SJSA1 (cell line): ENCODE results near the gene ARID5B. TPM values are rescaled to one million over a fixed set of nuclear protein-coding genes. Genes with fewer than 3 reads are reported as not detected.
"Not testable (repeated sequence)": the region's sequence is repeated elsewhere in the genome, so short reads cannot be mapped to it uniquely, and the experiment has no call there.

Experiments
- DNase-seq, 2 experiments: peaks; one replicate each; pipeline ENCODE4 v3.0.0-alpha.2; 2015 to 2020; ENCODE audit warnings: low spot score in 2 of 2, low read depth in 1 of 2
- H3K27ac ChIP-seq: fragments of 250-450 bp; sonication (Bioruptor Pico); 2 replicates; pipeline ENCODE4 v1.5.1; 2020; ENCODE audit warnings: mild to moderate bottlenecking, moderate library complexity
- H3K27me3 ChIP-seq: fragments of 250-450 bp; sonication (Bioruptor Pico); replicated peaks from 2 replicates; pipeline ENCODE4 v1.5.1; 2020; ENCODE audit warnings: mild to moderate bottlenecking, moderate library complexity
- H3K36me3 ChIP-seq: fragments of 250-450 bp; sonication (Bioruptor Pico); 2 replicates; pipeline ENCODE4 v1.5.1; 2020; ENCODE audit warnings: mild to moderate bottlenecking
- H3K4me1 ChIP-seq: fragments of 250-450 bp; sonication (Bioruptor Pico); replicated peaks from 2 replicates; pipeline ENCODE4 v1.6.1; 2021; ENCODE audit warnings: mild to moderate bottlenecking
- H3K4me3 ChIP-seq: fragments of 250-450 bp; sonication (Bioruptor Pico); 2 replicates; pipeline ENCODE4 v1.5.1; 2020; ENCODE audit warnings: mild to moderate bottlenecking
- H3K9me3 ChIP-seq: fragments of 250-450 bp; sonication (Bioruptor Pico); replicated peaks from 2 replicates; pipeline ENCODE4 v1.5.1; 2020; ENCODE audit warnings: mild to moderate bottlenecking
- total RNA-seq: library from RNA; depleted of rRNA; stranded (reverse); fragments of >200 nt; shearing (Covaris generic); gene quantifications from 2 replicates; pipeline ENCODE4 v1.2.3, GENCODE V29; 2014; rRNA removed

The ARID5B gene
- total RNA-seq: 15.5 and 34.0 TPM in 2 replicates

GRCh38 chr10:61900829-61901792 lies at the start of gene ARID5B:
Gene ARID5B, plus strand, starts transcription at chr10:61901699. Its CDS starts 11 bp downstream, at chr10:61901710.
- Histone ChIP-seq H3K4me1 (peaks cover 37% of the 10 kb centered on the region), H3K4me3 (peak within 1 kb of the TSS; percentile 74), H3K9me3 (0 out of 2 replicates have a peak, but pooled peaks cover 3% of the 10 kb centered on the region), H3K27ac (peak within 1 kb of the TSS; percentile 93), H3K36me3 (peaks cover 4% of the 10 kb centered on the region), H3K27me3 (no peaks in the 10 kb centered on the region)
- DNase-seq: peak; percentile 51 to 77

GRCh38 chr10:61852261-61852660 lies 49.2 kb upstream of the ARID5B start:
- Histone ChIP-seq H3K4me3 (no peak overlapping the region), H3K4me1 (peaks cover 3% of the 10 kb centered on the region; the same call in 1 of the 2 replicates), H3K9me3 (no peaks in the 10 kb centered on the region), H3K27ac (no peak overlapping the region), H3K36me3 (no peaks in the 10 kb centered on the region; the same call in 1 of the 2 replicates), H3K27me3 (no peaks in the 10 kb centered on the region)
- DNase-seq: no peak

GRCh38 chr10:61855771-61856170 lies 45.7 kb upstream of the ARID5B start:
- Histone ChIP-seq H3K9me3 (no peaks in the 10 kb centered on the region), H3K27me3 (no peaks in the 10 kb centered on the region), H3K4me3 (no peak overlapping the region)

GRCh38 chr10:61857746-61858145 lies 43.8 kb upstream of the ARID5B start:
- no peaks in the 10 kb centered on the region for H3K27me3 ChIP-seq
- DNase-seq: no peak
- H3K27ac ChIP-seq: no peak overlapping the region

More at GRCh38 chr10:61855771-61856170, 45.7 kb upstream of the ARID5B start:
- H3K4me1 ChIP-seq: no peaks in the 10 kb centered on the region
- H3K36me3 ChIP-seq: no peaks in the 10 kb centered on the region; the same call in 1 of the 2 replicates
- no peak overlapping the region for H3K27ac ChIP-seq
- DNase-seq: no peak

GRCh38 chr10:61859786-61860185 lies 41.7 kb upstream of the ARID5B start:
- Histone ChIP-seq H3K27me3 (no peaks in the 10 kb centered on the region), H3K27ac (no peak overlapping the region), H3K9me3 (no peaks in the 10 kb centered on the region), H3K4me1 (no peaks in the 10 kb centered on the region), H3K36me3 (no peaks in the 10 kb centered on the region; the same call in 1 of the 2 replicates), H3K4me3 (no peak overlapping the region)
- DNase-seq: no peak

More at GRCh38 chr10:61857746-61858145, 43.8 kb upstream of the ARID5B start:
- H3K9me3 ChIP-seq: no peaks in the 10 kb centered on the region
- no peak overlapping the region for H3K4me3 ChIP-seq
- no peaks in the 10 kb centered on the region; the same call in 1 of the 2 replicates for H3K36me3 ChIP-seq
- H3K4me1 ChIP-seq: no peaks in the 10 kb centered on the region

- no peaks in the 10 kb centered on the region for H3K27me3 ChIP-seq
- no peaks in the 10 kb centered on the region for H3K9me3 ChIP-seq
- no peak overlapping the region for H3K27ac ChIP-seq
- H3K4me3 ChIP-seq: no peak overlapping the region
- no peaks in the 10 kb centered on the region; the same call in 1 of the 2 replicates for H3K36me3 ChIP-seq
- no peak for DNase-seq
- no peaks in the 10 kb centered on the region for H3K4me1 ChIP-seq
These were observed 40.3 kb upstream of the ARID5B start for GRCh38 chr10:61860964-61861758.

GRCh38 chr10:61863981-61864380 lies 37.5 kb upstream of the ARID5B start:
- Histone ChIP-seq H3K4me1 (peaks cover 2% of the 10 kb centered on the region), H3K4me3 (no peak overlapping the region), H3K36me3 (no peaks in the 10 kb centered on the region), H3K27me3 (no peaks in the 10 kb centered on the region), H3K9me3 (no peaks in the 10 kb centered on the region), H3K27ac (no peak overlapping the region)
- no peak for DNase-seq

- Histone ChIP-seq H3K4me3 (no peak overlapping the region), H3K36me3 (no peaks in the 10 kb centered on the region), H3K4me1 (peaks cover 23% of the 10 kb centered on the region), H3K27me3 (no peaks in the 10 kb centered on the region), H3K27ac (no peak overlapping the region), H3K9me3 (no peaks in the 10 kb centered on the region)
- DNase-seq: no peak
These were observed 34.7 kb upstream of the ARID5B start for GRCh38 chr10:61866700-61867368.

GRCh38 chr10:61867374-61867773 lies 34.1 kb upstream of the ARID5B start:
- H3K4me1 ChIP-seq: peaks cover 23% of the 10 kb centered on the region
- not testable (repeated sequence) for DNase-seq, H3K9me3 ChIP-seq, H3K27ac ChIP-seq, H3K27me3 ChIP-seq, H3K36me3 ChIP-seq, H3K4me3 ChIP-seq

GRCh38 chr10:61867817-61868216 lies 33.7 kb upstream of the ARID5B start:
- not testable (repeated sequence) for H3K9me3 ChIP-seq, H3K27me3 ChIP-seq, H3K4me3 ChIP-seq, H3K27ac ChIP-seq, H3K36me3 ChIP-seq, DNase-seq
- peaks cover 23% of the 10 kb centered on the region for H3K4me1 ChIP-seq

GRCh38 chr10:61869041-61869675 lies 32.3 kb upstream of the ARID5B start:
- H3K27me3 ChIP-seq: no peaks in the 10 kb centered on the region
- no peaks in the 10 kb centered on the region for H3K36me3 ChIP-seq
- H3K27ac ChIP-seq: peak overlapping the region; percentile 31
- no peak overlapping the region for H3K4me3 ChIP-seq
- peak in 1 of 2 experiments; percentile 4 for DNase-seq
- H3K9me3 ChIP-seq: no peaks in the 10 kb centered on the region
- peaks cover 31% of the 10 kb centered on the region for H3K4me1 ChIP-seq

- H3K27ac ChIP-seq: peak overlapping the region; percentile 31
- no peaks in the 10 kb centered on the region for H3K36me3 ChIP-seq
- no peak overlapping the region for H3K4me3 ChIP-seq
- H3K4me1 ChIP-seq: peaks cover 31% of the 10 kb centered on the region
- DNase-seq: peak in 1 of 2 experiments; percentile 71
- H3K27me3 ChIP-seq: no peaks in the 10 kb centered on the region
- H3K9me3 ChIP-seq: no peaks in the 10 kb centered on the region
These were observed 31.5 kb upstream of the ARID5B start for GRCh38 chr10:61869774-61870525.
